WTC11 (cell line): ENCODE data around the gene UNKL. TPM values are rescaled to one million over a fixed set of nuclear protein-coding genes. Genes with fewer than 3 reads are reported as not detected.

ENCODE experiments used
- ATF1 ChIP-seq: sonication (generic); formaldehyde crosslinking; IDR thresholded peaks from 2 replicates; pipeline ENCODE4 v1.8.1; 2023; ENCODE audit warnings: mild to moderate bottlenecking, moderate library complexity, missing genetic modification reagents
- CREB1 ChIP-seq: sonication (generic); formaldehyde crosslinking; IDR thresholded peaks from 2 replicates; pipeline ENCODE4 v1.8.0; 2023; ENCODE audit warnings: mild to moderate bottlenecking, missing genetic modification reagents
- ELF4 ChIP-seq: sonication (generic); formaldehyde crosslinking; IDR thresholded peaks from 2 replicates; pipeline ENCODE4 v1.8.1; 2022; ENCODE audit warnings: low read depth, mild to moderate bottlenecking, moderate library complexity, missing genetic modification reagents
- IRF2 ChIP-seq: sonication (generic); formaldehyde crosslinking; IDR thresholded peaks from 2 replicates; pipeline ENCODE4 v1.8.0; 2022; ENCODE audit warnings: low read depth, missing genetic modification reagents, borderline replicate concordance
- JUN ChIP-seq: sonication (generic); formaldehyde crosslinking; IDR thresholded peaks from 2 replicates; pipeline ENCODE4 v1.8.0; 2023; ENCODE audit warnings: mild to moderate bottlenecking, missing genetic modification reagents
- NFYB ChIP-seq: sonication (generic); formaldehyde crosslinking; conservative IDR thresholded peaks from 2 replicates; pipeline ENCODE4 v1.8.0; 2022; ENCODE audit warnings: low read depth, missing genetic modification reagents
- OVOL2 ChIP-seq: fragments of 250-450 bp; sonication (Bioruptor Pico); IDR thresholded peaks from 2 replicates; pipeline ENCODE4 v1.9.0; 2021; ENCODE audit warnings: mild to moderate bottlenecking, borderline replicate concordance
- PRRX2 ChIP-seq: fragments of 250-450 bp; sonication (Bioruptor Pico); IDR thresholded peaks from 2 replicates; pipeline ENCODE4 v1.8.0; 2021; ENCODE audit warnings: mild to moderate bottlenecking
- RORB ChIP-seq: fragments of 250-450 bp; sonication (Bioruptor Pico); IDR thresholded peaks from 2 replicates; pipeline ENCODE4 v1.9.0; 2021; ENCODE audit warnings: mild to moderate bottlenecking
- SMAD4 ChIP-seq: sonication (generic); formaldehyde crosslinking; IDR thresholded peaks from 2 replicates; pipeline ENCODE4 v1.8.0; 2022; ENCODE audit warnings: mild to moderate bottlenecking, missing genetic modification reagents
- SP1 ChIP-seq: sonication (generic); formaldehyde crosslinking; conservative IDR thresholded peaks from 2 replicates; pipeline ENCODE4 v1.8.1; 2022; ENCODE audit warnings: missing genetic modification reagents
- ZBTB21 ChIP-seq: sonication (generic); formaldehyde crosslinking; IDR thresholded peaks from 2 replicates; pipeline ENCODE4 v1.8.1; 2023; ENCODE audit warnings: mild to moderate bottlenecking, missing genetic modification reagents, borderline replicate concordance
- ZNF138 ChIP-seq: sonication (generic); formaldehyde crosslinking; conservative IDR thresholded peaks from 2 replicates; pipeline ENCODE4 v1.8.1; 2022; ENCODE audit warnings: mild to moderate bottlenecking, moderate library complexity, missing genetic modification reagents
- ZNF219 ChIP-seq: sonication (generic); formaldehyde crosslinking; IDR thresholded peaks from 2 replicates; pipeline ENCODE4 v1.8.0; 2023; ENCODE audit warnings: missing genetic modification reagents, mild to moderate bottlenecking, borderline replicate concordance
- ZNF232 ChIP-seq: sonication (generic); formaldehyde crosslinking; IDR thresholded peaks from 2 replicates; pipeline ENCODE4 v1.8.0; 2022; ENCODE audit warnings: mild to moderate bottlenecking, missing genetic modification reagents
- ZNF263 ChIP-seq: sonication (generic); formaldehyde crosslinking; IDR thresholded peaks from 2 replicates; pipeline ENCODE4 v1.8.1; 2022; ENCODE audit warnings: low read depth, mild to moderate bottlenecking, moderate library complexity, missing genetic modification reagents
- ZNF671 ChIP-seq: fragments of 250-450 bp; sonication (Bioruptor Pico); IDR thresholded peaks from 2 replicates; pipeline ENCODE4 v1.8.0; 2021; ENCODE audit warnings: mild to moderate bottlenecking
- total RNA-seq: library from RNA; stranded (reverse); gene quantifications from 3 replicates; pipeline ENCODE4 v1.2.3, GENCODE V29; 2021
- TF ChIP-seq, protein P1 (sequence below): fragments of 250-450 bp; sonication (Bioruptor Pico); IDR thresholded peaks from 2 replicates; pipeline ENCODE4 v1.9.0; 2021; ENCODE audit warnings: mild to moderate bottlenecking
- TF ChIP-seq, protein P2 (sequence below): sonication (generic); formaldehyde crosslinking; IDR thresholded peaks from 2 replicates; pipeline ENCODE4 v1.8.1; 2022; ENCODE audit warnings: low read depth, mild to moderate bottlenecking, moderate library complexity, missing genetic modification reagents, borderline replicate concordance
- TF ChIP-seq, protein P3 (sequence below): sonication (generic); formaldehyde crosslinking; IDR thresholded peaks from 2 replicates; pipeline ENCODE4 v1.8.0; 2023; ENCODE audit warnings: missing genetic modification reagents
- TF ChIP-seq, protein P4 (sequence below): sonication (generic); formaldehyde crosslinking; IDR thresholded peaks from 2 replicates; pipeline ENCODE4 v1.8.0; 2023; ENCODE audit warnings: missing genetic modification reagents, mild to moderate bottlenecking, borderline replicate concordance
- TF ChIP-seq, protein P5 (sequence below): sonication (generic); formaldehyde crosslinking; IDR thresholded peaks from 2 replicates; pipeline ENCODE4 v1.8.0; 2022; ENCODE audit warnings: mild to moderate bottlenecking, missing genetic modification reagents
- TF ChIP-seq, protein P6 (sequence below): sonication (generic); formaldehyde crosslinking; IDR thresholded peaks from 2 replicates; pipeline ENCODE4 v1.8.1; 2023; ENCODE audit warnings: mild to moderate bottlenecking, moderate library complexity, missing genetic modification reagents
- TF ChIP-seq, protein P7 (sequence below): fragments of 250-450 bp; sonication (Bioruptor Pico); IDR thresholded peaks from 2 replicates; pipeline ENCODE4 v1.8.0; 2021; ENCODE audit warnings: mild to moderate bottlenecking
- TF ChIP-seq, protein P8 (sequence below): sonication (generic); formaldehyde crosslinking; IDR thresholded peaks from 2 replicates; pipeline ENCODE4 v1.8.1; 2023; ENCODE audit warnings: mild to moderate bottlenecking, missing genetic modification reagents

UNKL gene
- total RNA-seq, 1 experiment from 2014 or later = 53.3 TPM

DNA sequence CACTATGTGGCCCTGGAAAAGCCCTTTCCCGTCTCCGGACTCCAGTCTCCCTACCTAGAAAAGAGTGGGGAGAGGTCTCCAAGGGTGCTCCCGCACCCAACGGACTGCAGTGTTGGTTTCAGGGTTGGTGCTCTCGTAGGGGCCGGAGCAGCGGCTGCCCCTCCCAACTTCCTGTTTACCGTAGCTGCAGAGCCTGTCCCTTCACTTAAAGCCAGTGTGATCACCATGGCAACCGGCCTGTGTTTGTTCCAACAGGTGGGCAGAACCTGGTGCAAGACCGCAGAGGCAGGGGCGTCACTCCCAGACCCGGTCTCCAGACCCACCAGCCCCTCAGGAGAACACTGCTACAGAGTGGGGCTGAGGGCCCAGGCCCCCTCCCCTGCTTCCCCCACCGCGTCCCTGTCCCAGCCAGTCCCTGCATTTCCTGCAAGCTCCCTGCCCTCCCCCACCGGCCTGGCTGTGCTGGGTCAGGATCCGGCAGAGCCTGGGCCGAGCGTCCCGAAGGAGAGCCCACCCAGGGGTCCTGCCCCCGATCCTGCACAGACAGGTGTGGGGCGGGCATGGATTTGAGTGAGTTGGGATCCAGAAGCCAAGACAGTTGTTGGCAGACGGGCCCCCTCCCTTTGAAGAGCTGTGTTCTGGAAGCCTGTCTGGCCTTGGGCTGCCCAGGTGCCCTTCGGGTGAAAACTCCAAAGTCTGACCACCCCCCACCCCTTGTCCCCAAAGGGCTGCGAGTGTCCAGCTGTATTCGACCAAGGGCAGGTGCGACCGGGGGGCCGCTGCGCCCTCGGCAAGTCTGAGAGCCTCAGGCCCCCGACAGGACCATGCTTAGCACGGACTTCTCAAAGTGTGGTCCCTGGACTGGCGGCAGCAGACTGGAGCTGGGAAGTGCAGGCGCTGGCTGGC, 82.5 kb downstream of the UNKL start (continued):
- TF ChIP-seq, protein P1, sequence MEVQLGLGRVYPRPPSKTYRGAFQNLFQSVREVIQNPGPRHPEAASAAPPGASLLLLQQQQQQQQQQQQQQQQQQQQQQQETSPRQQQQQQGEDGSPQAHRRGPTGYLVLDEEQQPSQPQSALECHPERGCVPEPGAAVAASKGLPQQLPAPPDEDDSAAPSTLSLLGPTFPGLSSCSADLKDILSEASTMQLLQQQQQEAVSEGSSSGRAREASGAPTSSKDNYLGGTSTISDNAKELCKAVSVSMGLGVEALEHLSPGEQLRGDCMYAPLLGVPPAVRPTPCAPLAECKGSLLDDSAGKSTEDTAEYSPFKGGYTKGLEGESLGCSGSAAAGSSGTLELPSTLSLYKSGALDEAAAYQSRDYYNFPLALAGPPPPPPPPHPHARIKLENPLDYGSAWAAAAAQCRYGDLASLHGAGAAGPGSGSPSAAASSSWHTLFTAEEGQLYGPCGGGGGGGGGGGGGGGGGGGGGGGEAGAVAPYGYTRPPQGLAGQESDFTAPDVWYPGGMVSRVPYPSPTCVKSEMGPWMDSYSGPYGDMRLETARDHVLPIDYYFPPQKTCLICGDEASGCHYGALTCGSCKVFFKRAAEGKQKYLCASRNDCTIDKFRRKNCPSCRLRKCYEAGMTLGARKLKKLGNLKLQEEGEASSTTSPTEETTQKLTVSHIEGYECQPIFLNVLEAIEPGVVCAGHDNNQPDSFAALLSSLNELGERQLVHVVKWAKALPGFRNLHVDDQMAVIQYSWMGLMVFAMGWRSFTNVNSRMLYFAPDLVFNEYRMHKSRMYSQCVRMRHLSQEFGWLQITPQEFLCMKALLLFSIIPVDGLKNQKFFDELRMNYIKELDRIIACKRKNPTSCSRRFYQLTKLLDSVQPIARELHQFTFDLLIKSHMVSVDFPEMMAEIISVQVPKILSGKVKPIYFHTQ = no peak
- TF ChIP-seq SP1 (peak; percentile 72), OVOL2 (CRISPR knock-in tag) (no peak), ZNF671 (CRISPR knock-in tag) (no peak), ZNF263 (no peak; the same call in 1 of the 2 replicates), NFYB (CRISPR knock-in tag) (no peak), JUN (no peak), ZNF232 (CRISPR knock-in tag) (no peak), ZBTB21 (CRISPR knock-in tag) (no peak), PRRX2 (CRISPR knock-in tag) (no peak), RORB (CRISPR knock-in tag) (no peak), CREB1 (CRISPR knock-in tag) (no peak), ZNF138 (no peak), ZNF219 (CRISPR knock-in tag) (no peak), ATF1 (no peak), ELF4 (no peak), IRF2 (CRISPR knock-in tag) (no peak), SMAD4 (no peak)
- TF ChIP-seq, protein P2, sequence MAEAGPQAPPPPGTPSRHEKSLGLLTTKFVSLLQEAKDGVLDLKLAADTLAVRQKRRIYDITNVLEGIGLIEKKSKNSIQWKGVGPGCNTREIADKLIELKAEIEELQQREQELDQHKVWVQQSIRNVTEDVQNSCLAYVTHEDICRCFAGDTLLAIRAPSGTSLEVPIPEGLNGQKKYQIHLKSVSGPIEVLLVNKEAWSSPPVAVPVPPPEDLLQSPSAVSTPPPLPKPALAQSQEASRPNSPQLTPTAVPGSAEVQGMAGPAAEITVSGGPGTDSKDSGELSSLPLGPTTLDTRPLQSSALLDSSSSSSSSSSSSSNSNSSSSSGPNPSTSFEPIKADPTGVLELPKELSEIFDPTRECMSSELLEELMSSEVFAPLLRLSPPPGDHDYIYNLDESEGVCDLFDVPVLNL = no peak
- TF ChIP-seq, protein P3, sequence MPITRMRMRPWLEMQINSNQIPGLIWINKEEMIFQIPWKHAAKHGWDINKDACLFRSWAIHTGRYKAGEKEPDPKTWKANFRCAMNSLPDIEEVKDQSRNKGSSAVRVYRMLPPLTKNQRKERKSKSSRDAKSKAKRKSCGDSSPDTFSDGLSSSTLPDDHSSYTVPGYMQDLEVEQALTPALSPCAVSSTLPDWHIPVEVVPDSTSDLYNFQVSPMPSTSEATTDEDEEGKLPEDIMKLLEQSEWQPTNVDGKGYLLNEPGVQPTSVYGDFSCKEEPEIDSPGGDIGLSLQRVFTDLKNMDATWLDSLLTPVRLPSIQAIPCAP (CRISPR knock-in tag) = no peak
- TF ChIP-seq, protein P4, sequence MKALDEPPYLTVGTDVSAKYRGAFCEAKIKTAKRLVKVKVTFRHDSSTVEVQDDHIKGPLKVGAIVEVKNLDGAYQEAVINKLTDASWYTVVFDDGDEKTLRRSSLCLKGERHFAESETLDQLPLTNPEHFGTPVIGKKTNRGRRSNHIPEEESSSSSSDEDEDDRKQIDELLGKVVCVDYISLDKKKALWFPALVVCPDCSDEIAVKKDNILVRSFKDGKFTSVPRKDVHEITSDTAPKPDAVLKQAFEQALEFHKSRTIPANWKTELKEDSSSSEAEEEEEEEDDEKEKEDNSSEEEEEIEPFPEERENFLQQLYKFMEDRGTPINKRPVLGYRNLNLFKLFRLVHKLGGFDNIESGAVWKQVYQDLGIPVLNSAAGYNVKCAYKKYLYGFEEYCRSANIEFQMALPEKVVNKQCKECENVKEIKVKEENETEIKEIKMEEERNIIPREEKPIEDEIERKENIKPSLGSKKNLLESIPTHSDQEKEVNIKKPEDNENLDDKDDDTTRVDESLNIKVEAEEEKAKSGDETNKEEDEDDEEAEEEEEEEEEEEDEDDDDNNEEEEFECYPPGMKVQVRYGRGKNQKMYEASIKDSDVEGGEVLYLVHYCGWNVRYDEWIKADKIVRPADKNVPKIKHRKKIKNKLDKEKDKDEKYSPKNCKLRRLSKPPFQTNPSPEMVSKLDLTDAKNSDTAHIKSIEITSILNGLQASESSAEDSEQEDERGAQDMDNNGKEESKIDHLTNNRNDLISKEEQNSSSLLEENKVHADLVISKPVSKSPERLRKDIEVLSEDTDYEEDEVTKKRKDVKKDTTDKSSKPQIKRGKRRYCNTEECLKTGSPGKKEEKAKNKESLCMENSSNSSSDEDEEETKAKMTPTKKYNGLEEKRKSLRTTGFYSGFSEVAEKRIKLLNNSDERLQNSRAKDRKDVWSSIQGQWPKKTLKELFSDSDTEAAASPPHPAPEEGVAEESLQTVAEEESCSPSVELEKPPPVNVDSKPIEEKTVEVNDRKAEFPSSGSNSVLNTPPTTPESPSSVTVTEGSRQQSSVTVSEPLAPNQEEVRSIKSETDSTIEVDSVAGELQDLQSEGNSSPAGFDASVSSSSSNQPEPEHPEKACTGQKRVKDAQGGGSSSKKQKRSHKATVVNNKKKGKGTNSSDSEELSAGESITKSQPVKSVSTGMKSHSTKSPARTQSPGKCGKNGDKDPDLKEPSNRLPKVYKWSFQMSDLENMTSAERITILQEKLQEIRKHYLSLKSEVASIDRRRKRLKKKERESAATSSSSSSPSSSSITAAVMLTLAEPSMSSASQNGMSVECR = peak; percentile 56; the same call in 1 of the 2 replicates
- TF ChIP-seq, protein P5, sequence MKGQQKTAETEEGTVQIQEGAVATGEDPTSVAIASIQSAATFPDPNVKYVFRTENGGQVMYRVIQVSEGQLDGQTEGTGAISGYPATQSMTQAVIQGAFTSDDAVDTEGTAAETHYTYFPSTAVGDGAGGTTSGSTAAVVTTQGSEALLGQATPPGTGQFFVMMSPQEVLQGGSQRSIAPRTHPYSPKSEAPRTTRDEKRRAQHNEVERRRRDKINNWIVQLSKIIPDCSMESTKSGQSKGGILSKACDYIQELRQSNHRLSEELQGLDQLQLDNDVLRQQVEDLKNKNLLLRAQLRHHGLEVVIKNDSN (CRISPR knock-in tag) = no peak
- TF ChIP-seq, protein P6, sequence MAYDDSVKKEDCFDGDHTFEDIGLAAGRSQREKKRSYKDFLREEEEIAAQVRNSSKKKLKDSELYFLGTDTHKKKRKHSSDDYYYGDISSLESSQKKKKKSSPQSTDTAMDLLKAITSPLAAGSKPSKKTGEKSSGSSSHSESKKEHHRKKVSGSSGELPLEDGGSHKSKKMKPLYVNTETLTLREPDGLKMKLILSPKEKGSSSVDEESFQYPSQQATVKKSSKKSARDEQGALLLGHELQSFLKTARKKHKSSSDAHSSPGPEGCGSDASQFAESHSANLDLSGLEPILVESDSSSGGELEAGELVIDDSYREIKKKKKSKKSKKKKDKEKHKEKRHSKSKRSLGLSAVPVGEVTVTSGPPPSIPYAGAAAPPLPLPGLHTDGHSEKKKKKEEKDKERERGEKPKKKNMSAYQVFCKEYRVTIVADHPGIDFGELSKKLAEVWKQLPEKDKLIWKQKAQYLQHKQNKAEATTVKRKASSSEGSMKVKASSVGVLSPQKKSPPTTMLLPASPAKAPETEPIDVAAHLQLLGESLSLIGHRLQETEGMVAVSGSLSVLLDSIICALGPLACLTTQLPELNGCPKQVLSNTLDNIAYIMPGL (CRISPR knock-in tag) = no peak
- TF ChIP-seq, protein P7, sequence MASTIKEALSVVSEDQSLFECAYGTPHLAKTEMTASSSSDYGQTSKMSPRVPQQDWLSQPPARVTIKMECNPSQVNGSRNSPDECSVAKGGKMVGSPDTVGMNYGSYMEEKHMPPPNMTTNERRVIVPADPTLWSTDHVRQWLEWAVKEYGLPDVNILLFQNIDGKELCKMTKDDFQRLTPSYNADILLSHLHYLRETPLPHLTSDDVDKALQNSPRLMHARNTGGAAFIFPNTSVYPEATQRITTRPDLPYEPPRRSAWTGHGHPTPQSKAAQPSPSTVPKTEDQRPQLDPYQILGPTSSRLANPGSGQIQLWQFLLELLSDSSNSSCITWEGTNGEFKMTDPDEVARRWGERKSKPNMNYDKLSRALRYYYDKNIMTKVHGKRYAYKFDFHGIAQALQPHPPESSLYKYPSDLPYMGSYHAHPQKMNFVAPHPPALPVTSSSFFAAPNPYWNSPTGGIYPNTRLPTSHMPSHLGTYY (CRISPR knock-in tag) = no peak
- TF ChIP-seq, protein P8, sequence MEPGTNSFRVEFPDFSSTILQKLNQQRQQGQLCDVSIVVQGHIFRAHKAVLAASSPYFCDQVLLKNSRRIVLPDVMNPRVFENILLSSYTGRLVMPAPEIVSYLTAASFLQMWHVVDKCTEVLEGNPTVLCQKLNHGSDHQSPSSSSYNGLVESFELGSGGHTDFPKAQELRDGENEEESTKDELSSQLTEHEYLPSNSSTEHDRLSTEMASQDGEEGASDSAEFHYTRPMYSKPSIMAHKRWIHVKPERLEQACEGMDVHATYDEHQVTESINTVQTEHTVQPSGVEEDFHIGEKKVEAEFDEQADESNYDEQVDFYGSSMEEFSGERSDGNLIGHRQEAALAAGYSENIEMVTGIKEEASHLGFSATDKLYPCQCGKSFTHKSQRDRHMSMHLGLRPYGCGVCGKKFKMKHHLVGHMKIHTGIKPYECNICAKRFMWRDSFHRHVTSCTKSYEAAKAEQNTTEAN = 0 out of 2 replicates have a peak, but pooled peaks have one; percentile 39
